Transverse colon (tissue), 4 donors: ENCODE data around the gene USP9Y. TPM values are rescaled to one million over a fixed set of nuclear protein-coding genes. Genes with fewer than 3 reads are reported as not detected.

ENCODE experiments used
- DNase-seq: peaks from one replicate; pipeline ENCODE4 v3.0.0-alpha.2; 2019
- H3K27ac ChIP-seq, 4 donors: fragments of 200-600 bp; sonication (generic); 2 replicates each; pipeline ENCODE4 v1.5.1; 2016 to 2018; ENCODE audit warnings: inconsistent platforms in 4 of 4
- H3K27me3 ChIP-seq: fragments of 200-600 bp; sonication (generic); 2 replicates; pipeline ENCODE4 v1.5.1; 2017; ENCODE audit warnings: inconsistent platforms
- H3K36me3 ChIP-seq, 4 donors: fragments of 200-600 bp; sonication (generic); 2 replicates each; pipeline ENCODE4 v1.5.1; 2017 to 2019; ENCODE audit warnings: inconsistent platforms in 4 of 4
- H3K4me1 ChIP-seq, 4 donors: fragments of 200-600 bp; sonication (generic); 2 replicates each; pipeline ENCODE4 v1.5.1; 2017 to 2020; ENCODE audit warnings: inconsistent platforms in 4 of 4
- H3K4me3 ChIP-seq, 4 donors: fragments of 200-600 bp; sonication (generic); 1 replicate in 1 of 4; 2 replicates in 3 of 4; pipeline versions ENCODE4 v1.5.1 to v1.6.1; 2017 to 2019; ENCODE audit warnings: inconsistent platforms in 4 of 4
- H3K9me3 ChIP-seq, 2 donors: fragments of 200-600 bp; sonication (generic); 2 replicates each; pipeline ENCODE4 v1.5.1; 2017 to 2019; ENCODE audit warnings: inconsistent platforms in 2 of 2
- EP300 ChIP-seq: sonication (generic); formaldehyde crosslinking; IDR thresholded peaks from one replicate; pipeline ENCODE4 v1.6.1; 2017; ENCODE audit warnings: antibody characterized with exemption, low read depth
- POLR2A ChIP-seq: fragments of 450-650 bp; IDR thresholded peaks from one replicate; pipeline ENCODE4 v1.6.1; 2016; ENCODE audit warnings: antibody characterized with exemption, mild to moderate bottlenecking, moderate library complexity
- POLR2AphosphoS5 ChIP-seq, 3 donors: sonication (generic); formaldehyde crosslinking; IDR thresholded peaks; one replicate each; pipeline ENCODE4 v1.6.1; 2016; ENCODE audit warnings: antibody characterized with exemption in 3 of 3
- WGBS, 2 donors: methylation state at CpG; one replicate each; pipeline ENCODE4 v1.1.5; 2018; ENCODE audit warnings: low coverage in 1 of 2; 5-methylcytosine and 5-hydroxymethylcytosine counted together
- in situ Hi-C, 4 donors: fragments of 200-750 bp; cut with MboI; loops; one replicate each; pipeline versions ENCODE4 v1.15.0 to v1.15.1; 2017; ENCODE audit warnings: low sequenced_read_pairs in 3 of 4, low pct_ligation_motif_present in 1 of 4, low pct_unique_long_range_greater_than_20kb in 1 of 4
- intact Hi-C: fragments of 100-400 bp; cut with DNase I; formaldehyde crosslinking; loops from one replicate; pipeline ENCODE4 v1.15.1; 2023; ENCODE audit warnings: low total_unique reads
- total RNA-seq, 4 donors: library from RNA; depleted of rRNA; stranded (reverse); fragments of >200 nt; gene quantifications; one replicate each; pipeline ENCODE4 v1.1.0, GENCODE V29; 2016
- TF ChIP-seq, protein P1 (sequence below), 5 experiments: fragments of 200-600 bp in 3 of 5; fragments of 450-650 bp in 2 of 5; sonication (generic) in 3 of 5; IDR thresholded peaks; 1 replicate in 2 of 5; 2 replicates in 3 of 5; pipeline ENCODE4 v1.5.1; 2016 to 2017; ENCODE audit warnings: antibody characterized with exemption in 5 of 5, inconsistent platforms in 3 of 5, mild to moderate bottlenecking in 2 of 5, moderate library complexity in 1 of 5

Gene USP9Y
- total RNA-seq, 4 donors from 2014 or later, result 11.7 to 12.3 TPM; not detected in 2

GRCh38 chrY:12837550-12837949 is 136.5 kb downstream of the USP9Y start:
- no peak for DNase-seq
- no peaks in the 10 kb centered on the region for H3K36me3 ChIP-seq
- WGBS, 2 donors, result 100% methylated on average over 1 of the region's 2 CpGs; no CpG with 5 or more reads in 1 of the 2 donors
- H3K4me1 ChIP-seq, result no peaks in the 10 kb centered on the region
- H3K9me3 ChIP-seq, result no peaks in the 10 kb centered on the region
- H3K27me3 ChIP-seq, result no peaks in the 10 kb centered on the region
- intact Hi-C loops, result no loop called here
- in situ Hi-C loops, result no loop called here
- TF ChIP-seq EP300 (no peak), POLR2AphosphoS5 (IDR thresholded peaks at IDR 0.05) (no peak), POLR2A (no peak)
- TF ChIP-seq, protein P1, sequence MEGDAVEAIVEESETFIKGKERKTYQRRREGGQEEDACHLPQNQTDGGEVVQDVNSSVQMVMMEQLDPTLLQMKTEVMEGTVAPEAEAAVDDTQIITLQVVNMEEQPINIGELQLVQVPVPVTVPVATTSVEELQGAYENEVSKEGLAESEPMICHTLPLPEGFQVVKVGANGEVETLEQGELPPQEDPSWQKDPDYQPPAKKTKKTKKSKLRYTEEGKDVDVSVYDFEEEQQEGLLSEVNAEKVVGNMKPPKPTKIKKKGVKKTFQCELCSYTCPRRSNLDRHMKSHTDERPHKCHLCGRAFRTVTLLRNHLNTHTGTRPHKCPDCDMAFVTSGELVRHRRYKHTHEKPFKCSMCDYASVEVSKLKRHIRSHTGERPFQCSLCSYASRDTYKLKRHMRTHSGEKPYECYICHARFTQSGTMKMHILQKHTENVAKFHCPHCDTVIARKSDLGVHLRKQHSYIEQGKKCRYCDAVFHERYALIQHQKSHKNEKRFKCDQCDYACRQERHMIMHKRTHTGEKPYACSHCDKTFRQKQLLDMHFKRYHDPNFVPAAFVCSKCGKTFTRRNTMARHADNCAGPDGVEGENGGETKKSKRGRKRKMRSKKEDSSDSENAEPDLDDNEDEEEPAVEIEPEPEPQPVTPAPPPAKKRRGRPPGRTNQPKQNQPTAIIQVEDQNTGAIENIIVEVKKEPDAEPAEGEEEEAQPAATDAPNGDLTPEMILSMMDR (IDR thresholded peaks at IDR 0.05), result no peak
- no peak overlapping the region for H3K4me3 ChIP-seq
- no peak overlapping the region for H3K27ac ChIP-seq

GRCh38 chrY:12841368-12841767 is 140.3 kb downstream of the USP9Y start:
- 100% methylated on average over 2 of the region's 2 CpGs; no CpG with 5 or more reads in 1 of the 2 donors for WGBS, 2 donors
- TF ChIP-seq POLR2A (no peak), EP300 (no peak), POLR2AphosphoS5 (IDR thresholded peaks at IDR 0.05) (no peak)
- TF ChIP-seq, protein P1 (IDR thresholded peaks at IDR 0.05), result no peak
- no peaks in the 10 kb centered on the region for H3K36me3 ChIP-seq
- no peak overlapping the region for H3K4me3 ChIP-seq
- H3K27me3 ChIP-seq, result no peaks in the 10 kb centered on the region
- no peak for DNase-seq
- intact Hi-C loops (no loop called here), in situ Hi-C loops (no loop called here)
- no peaks in the 10 kb centered on the region for H3K9me3 ChIP-seq
- no peak overlapping the region for H3K27ac ChIP-seq
- no peaks in the 10 kb centered on the region for H3K4me1 ChIP-seq

DNA sequence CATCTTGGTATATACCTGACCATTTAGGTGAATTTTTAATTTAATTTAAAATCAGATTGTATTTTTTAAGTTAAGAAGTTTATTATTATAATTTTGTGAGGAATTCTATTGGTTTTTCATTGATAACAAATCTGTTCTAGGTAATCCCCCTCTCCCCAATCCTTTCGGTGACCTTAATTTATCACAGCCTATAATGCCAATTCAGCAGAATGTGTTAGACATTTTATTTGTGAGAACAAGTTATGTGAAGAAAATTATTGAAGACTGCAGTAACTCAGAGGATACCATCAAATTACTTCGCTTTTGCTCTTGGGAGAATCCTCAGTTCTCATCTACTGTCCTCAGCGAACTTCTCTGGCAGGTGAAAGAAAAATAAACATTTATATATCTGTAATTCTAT is 145.8 kb downstream of the USP9Y start:
- intact Hi-C loops (no loop called here), in situ Hi-C loops (no loop called here)
- DNase-seq, result no peak
- Histone ChIP-seq H3K27me3 (no peaks in the 10 kb centered on the region), H3K36me3 (no peaks in the 10 kb centered on the region), H3K9me3 (no peaks in the 10 kb centered on the region), H3K4me1 (no peaks in the 10 kb centered on the region), H3K27ac (no peak overlapping the region), H3K4me3 (no peak overlapping the region)
- TF ChIP-seq POLR2A (no peak), POLR2AphosphoS5 (IDR thresholded peaks at IDR 0.05) (no peak), EP300 (no peak)
- TF ChIP-seq, protein P1 (IDR thresholded peaks at IDR 0.05), result no peak
- 92% methylated on average over 2 of the region's 3 CpGs; no CpG with 5 or more reads in 1 of the 2 donors for WGBS, 2 donors

DNA sequence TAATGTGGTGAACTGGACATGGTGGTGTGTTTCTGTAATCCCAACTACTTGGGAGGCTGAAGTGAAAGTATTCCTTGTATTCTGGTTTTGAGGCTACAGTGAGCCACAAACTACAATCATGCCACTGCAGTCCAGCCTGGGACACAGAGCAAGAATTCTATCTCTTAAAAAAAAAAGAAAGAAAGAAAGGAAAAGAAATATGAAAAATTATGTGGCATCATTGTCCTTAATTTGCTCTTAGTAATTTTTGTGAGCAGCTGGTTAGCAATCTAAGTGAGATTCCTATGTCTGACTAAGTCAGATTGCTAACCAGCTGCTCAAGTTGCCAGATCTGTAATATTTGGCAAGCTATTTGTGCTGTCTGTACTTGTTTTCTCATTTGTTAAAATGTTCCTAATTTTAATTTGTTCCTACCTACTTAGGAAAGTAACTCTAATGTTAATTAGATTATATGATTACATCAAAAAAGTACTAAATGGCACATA is 154.8 kb downstream of the USP9Y start:
- no peak for DNase-seq
- Histone ChIP-seq H3K36me3 (no peaks in the 10 kb centered on the region), H3K4me1 (no peaks in the 10 kb centered on the region), H3K4me3 (no peak overlapping the region), H3K27ac (no peak overlapping the region), H3K9me3 (no peaks in the 10 kb centered on the region), H3K27me3 (no peaks in the 10 kb centered on the region)
- intact Hi-C loops (no loop called here), in situ Hi-C loops (no loop called here)
- TF ChIP-seq EP300 (no peak), POLR2AphosphoS5 (IDR thresholded peaks at IDR 0.05) (no peak), POLR2A (no peak)
- TF ChIP-seq, protein P1 (IDR thresholded peaks at IDR 0.05), result no peak
